IMR-90 (cell line): Measurements from ENCODE around the gene E2F3. TPM values are rescaled to one million over a fixed set of nuclear protein-coding genes. Genes with fewer than 3 reads are reported as not detected.

Experiments used
- ATAC-seq: fragments of 200-7000 bp; cut with Tn5 transposase; 2 replicates; pipeline ENCODE4 v1.9.1; 2020; ENCODE audit warnings: low read depth, mild to moderate bottlenecking, moderate library complexity
- BruUV-seq: library from RNA; stranded (reverse); fragments of 400-500 nt; replicated peaks from 2 replicates; lab custom pipeline; 2021; lab: Mats Ljungman, UMichigan
- CTCF ChIA-PET: fragments of 300-600 bp; formaldehyde crosslinking; extraction: SDS; loops from one replicate; lab custom pipeline; 2021; ENCODE audit warnings: antibody characterized with exemption; lab: Yijun Ruan, JAX
- POLR2A ChIA-PET: fragments of 300-600 bp; sonication (Branson Sonifier 250); formaldehyde crosslinking; loops from one replicate; lab custom pipeline; 2022; ENCODE audit warnings: antibody characterized with exemption; ENCODE audit not compliant: unreplicated experiment; lab: Charles Lee
- DNase-seq: peaks from one replicate; pipeline ENCODE4 v3.0.0; 2013
- H2AFZ ChIP-seq: replicated peaks from 2 replicates; pipeline ENCODE3; 2013; ENCODE audit warnings: low read length, mild to moderate bottlenecking; ENCODE audit not compliant: poor library complexity
- H2AK5ac ChIP-seq: 2 replicates; pipeline ENCODE4 v1.6.1; 2013; ENCODE audit warnings: low read depth, low read length, inconsistent platforms
- H2AK9ac ChIP-seq: replicated peaks from 2 replicates; pipeline ENCODE3; 2013; ENCODE audit warnings: mild to moderate bottlenecking, low read depth, low read length, moderate library complexity; ENCODE audit not compliant: poor library complexity
- H2BK120ac ChIP-seq: 2 replicates; pipeline ENCODE4 v1.6.1; 2013; ENCODE audit warnings: low read depth, low read length, inconsistent platforms
- H2BK15ac ChIP-seq: 3 replicates; pipeline ENCODE4 v1.6.1; 2013; ENCODE audit warnings: low read depth, low read length, inconsistent platforms
- H2BK20ac ChIP-seq: 2 replicates; pipeline ENCODE4 v1.6.1; 2013; ENCODE audit warnings: low read depth, mild to moderate bottlenecking, inconsistent platforms, low read length, moderate library complexity
- H2BK5ac ChIP-seq: 2 replicates; pipeline ENCODE4 v1.6.1; 2013; ENCODE audit warnings: mild to moderate bottlenecking, low read depth, low read length, inconsistent platforms; ENCODE audit not compliant: poor library complexity, severe bottlenecking
- H3K14ac ChIP-seq: replicated peaks from 2 replicates; pipeline ENCODE4 v1.6.1; 2013; ENCODE audit warnings: low read depth, low read length, inconsistent platforms
- H3K18ac ChIP-seq: 2 replicates; pipeline ENCODE4 v1.6.1; 2013; ENCODE audit warnings: low read depth, low read length, control low read depth
- H3K23ac ChIP-seq: 2 replicates; pipeline ENCODE4 v1.6.1; 2013; ENCODE audit warnings: low read depth, low read length, inconsistent platforms
- H3K27ac ChIP-seq: 2 replicates; pipeline ENCODE4 v1.5.1; 2013; ENCODE audit warnings: mild to moderate bottlenecking, control low read depth, low read length; ENCODE audit not compliant: insufficient read depth
- H3K27me3 ChIP-seq: 2 replicates; pipeline ENCODE4 v1.6.1; 2013; ENCODE audit warnings: low read length; ENCODE audit not compliant: control insufficient read depth, insufficient read depth
- H3K36me3 ChIP-seq: 2 replicates; pipeline ENCODE4 v1.6.1; 2013; ENCODE audit warnings: low read length, mixed read lengths; ENCODE audit not compliant: control insufficient read depth, insufficient read depth
- H3K4ac ChIP-seq: 2 replicates; pipeline ENCODE4 v1.6.1; 2013; ENCODE audit warnings: low read depth, low read length, inconsistent platforms
- H3K4me1 ChIP-seq: 2 replicates; pipeline ENCODE4 v1.6.1; 2013; ENCODE audit warnings: low read length, mixed read lengths; ENCODE audit not compliant: control insufficient read depth, insufficient read depth
- H3K4me2 ChIP-seq: 2 replicates; pipeline ENCODE4 v1.6.1; 2013; ENCODE audit warnings: low read depth, mild to moderate bottlenecking, control low read depth, low read length, moderate library complexity
- H3K4me3 ChIP-seq: 2 replicates; pipeline ENCODE4 v1.5.1; 2013; ENCODE audit warnings: low read depth, mild to moderate bottlenecking, control low read depth, low read length, moderate library complexity; ENCODE audit not compliant: insufficient read depth
- H3K56ac ChIP-seq: 2 replicates; pipeline ENCODE4 v1.6.1; 2013; ENCODE audit warnings: low read length, inconsistent platforms; ENCODE audit not compliant: insufficient read depth; ENCODE audit errors: extremely low read depth
- H3K79me1 ChIP-seq, 2 experiments: 2 replicates each; pipeline ENCODE4 v1.6.1; 2013; ENCODE audit warnings: low read length in 2 of 2, inconsistent platforms in 1 of 2, low read depth in 1 of 2
- H3K9ac ChIP-seq: 2 replicates; pipeline ENCODE4 v1.6.1; 2013; ENCODE audit warnings: low read depth, low read length, control low read depth
- H3K9me1 ChIP-seq: 2 replicates; pipeline ENCODE4 v1.6.1; 2013; ENCODE audit warnings: low read length, inconsistent platforms; ENCODE audit not compliant: insufficient read depth
- H3K9me3 ChIP-seq: 2 replicates; pipeline ENCODE4 v1.6.1; 2013; ENCODE audit warnings: low read length; ENCODE audit not compliant: control insufficient read depth, insufficient read depth
- H4K20me1 ChIP-seq: 2 replicates; pipeline ENCODE4 v1.6.1; 2013; ENCODE audit warnings: low read length, inconsistent platforms; ENCODE audit not compliant: insufficient read depth
- H4K5ac ChIP-seq: 2 replicates; pipeline ENCODE4 v1.6.1; 2013; ENCODE audit warnings: mild to moderate bottlenecking, low read depth, low read length, control low read depth
- H4K8ac ChIP-seq, 2 experiments: 2 replicates each; pipeline ENCODE4 v1.6.1; 2013; ENCODE audit warnings: low read depth in 2 of 2, low read length in 2 of 2, control low read depth in 1 of 2, inconsistent platforms in 1 of 2
- H4K91ac ChIP-seq: 2 replicates; pipeline ENCODE4 v1.6.1; 2013; ENCODE audit warnings: low read depth, low read length, inconsistent platforms; ENCODE audit not compliant: insufficient read depth
- CHD1 ChIP-seq: IDR thresholded peaks from 2 replicates; pipeline ENCODE4 v1.6.1; 2012; ENCODE audit warnings: low read depth, low read length, improper control_type of control experiment
- ELK1 ChIP-seq: fragments of 150-350 bp; IDR thresholded peaks from 2 replicates; pipeline ENCODE4 v1.6.1; 2016; ENCODE audit warnings: low read depth, mild to moderate bottlenecking, low read length, moderate library complexity, borderline replicate concordance
- FOS ChIP-seq: fragments of 150-350 bp; IDR thresholded peaks from 2 replicates; pipeline ENCODE4 v1.6.1; 2016; ENCODE audit warnings: low read depth, low read length
- MAFK ChIP-seq: IDR thresholded peaks from 2 replicates; pipeline ENCODE4 v1.6.1; 2012; ENCODE audit warnings: low read depth, low read length, improper control_type of control experiment
- MAZ ChIP-seq: IDR thresholded peaks from 2 replicates; pipeline ENCODE4 v1.6.1; 2012; ENCODE audit warnings: low read depth, mild to moderate bottlenecking, low read length, improper control_type of control experiment, moderate library complexity, borderline replicate concordance
- MXI1 ChIP-seq: IDR thresholded peaks from 2 replicates; pipeline ENCODE4 v1.6.1; 2012; ENCODE audit warnings: low read depth, mild to moderate bottlenecking, low read length, moderate library complexity, borderline replicate concordance
- NFE2L2 ChIP-seq: fragments of 150-350 bp; IDR thresholded peaks from 2 replicates; pipeline ENCODE4 v1.6.1; 2016; ENCODE audit warnings: low read depth, mild to moderate bottlenecking, low read length
- POLR2A ChIP-seq: IDR thresholded peaks from 2 replicates; pipeline ENCODE4 v1.6.1; 2012; ENCODE audit warnings: mild to moderate bottlenecking, low read depth, low read length
- RAD21 ChIP-seq: IDR thresholded peaks from 2 replicates; pipeline ENCODE4 v1.6.1; 2012; ENCODE audit warnings: low read length, improper control_type of control experiment
- RCOR1 ChIP-seq: IDR thresholded peaks from 2 replicates; pipeline ENCODE4 v1.6.1; 2012; ENCODE audit warnings: mild to moderate bottlenecking, low read length, improper control_type of control experiment; ENCODE audit not compliant: insufficient replicate concordance
- RFX5 ChIP-seq: IDR thresholded peaks from 2 replicates; pipeline ENCODE4 v1.8.0; 2012; ENCODE audit warnings: low read depth, mild to moderate bottlenecking, low read length, moderate library complexity
- SMC3 ChIP-seq: fragments of 150-350 bp; IDR thresholded peaks from 2 replicates; pipeline ENCODE4 v1.6.1; 2016; ENCODE audit warnings: low read depth, mild to moderate bottlenecking, antibody characterized with exemption, low read length, moderate library complexity
- USF2 ChIP-seq: fragments of 150-350 bp; IDR thresholded peaks from 2 replicates; pipeline ENCODE4 v1.6.1; 2017; ENCODE audit warnings: mild to moderate bottlenecking, antibody characterized with exemption, low read length, low read depth
- WGBS, 2 experiments: methylation state at CpG; one replicate each; pipeline versions ENCODE4 v1.1.5 to v1.1.7; 2013; ENCODE audit warnings: missing lambda C conversion rate in 2 of 2; ENCODE audit not compliant: insufficient read length in 1 of 2; ENCODE audit errors: extremely low coverage in 2 of 2; 5-methylcytosine and 5-hydroxymethylcytosine counted together
- dilution Hi-C: fragments of 300-500 bp; cut with HindIII; formaldehyde crosslinking; loops from one replicate; pipeline ENCODE4 v1.14.3; 2018; ENCODE audit warnings: low sequenced_read_pairs; ENCODE audit not compliant: unreplicated experiment
- in situ Hi-C: fragments of 300-500 bp; cut with MboI; formaldehyde crosslinking; loops from 3 replicates; pipeline ENCODE4 v1.14.3; 2019; ENCODE audit warnings: low sequenced_read_pairs, inconsistent platforms, mixed read lengths
- intact Hi-C: fragments of 100-400 bp; cut with micrococcal nuclease; formaldehyde crosslinking; loops from 2 replicates; pipeline ENCODE4 v1.10.0; 2022
- polyA plus RNA-seq, 3 experiments: library from polyadenylated mRNA; depleted of rRNA; stranded (reverse); fragments of >200 nt; gene quantifications; 2 replicates each; pipeline ENCODE4 v1.2.3, GENCODE V29; 2012; ENCODE audit warnings: low replicate concordance in 1 of 3
- total RNA-seq: library from RNA; depleted of rRNA; stranded (reverse); fragments of >200 nt; gene quantifications from 2 replicates; pipeline ENCODE4 v1.2.3, GENCODE V29; 2012

E2F3 gene
- total and polyA plus RNA-seq, 2 of the 4 experiments (the other 2 are of a cell fraction) = 2.3 to 8.2 TPM

- no peak for TF ChIP-seq ELK1
Observed at GRCh38 chr6:20426177-20427082, 24.8 kb downstream of the E2F3 start (continued).

GRCh38 chr6:20427856-20428255 is 26.2 kb downstream of the E2F3 start:
- ChIA-PET POLR2A (no interaction called here), CTCF (no interaction called here)
- Histone ChIP-seq H2BK5ac (no peak overlapping the region), H2BK120ac (no peak overlapping the region), H3K4me3 (no peak overlapping the region), H3K27me3 (no peaks in the 10 kb centered on the region), H4K20me1 (peaks cover 70% of the 10 kb centered on the region), H3K14ac (no peak overlapping the region), H3K4ac (no peak overlapping the region), H3K4me2 (no peak overlapping the region), H3K18ac (no peak overlapping the region), H2AK9ac (no peak overlapping the region), H3K4me1 (peaks cover 3% of the 10 kb centered on the region; the same call in 1 of the 2 replicates), H4K8ac (no peak overlapping the region), H3K27ac (no peak overlapping the region), H3K36me3 (peaks cover 8% of the 10 kb centered on the region), H3K9me1 (peaks cover 16% of the 10 kb centered on the region; the same call in 1 of the 2 replicates), H3K56ac (no peak overlapping the region), H4K5ac (no peak overlapping the region), H4K91ac (no peak overlapping the region), H2AFZ (no peak overlapping the region), H3K23ac (no peak overlapping the region), H2AK5ac (no peak overlapping the region), H3K79me1 (peaks cover 36 to 74% of the 10 kb centered on the region in 2 experiments), H3K9me3 (no peaks in the 10 kb centered on the region), H2BK15ac (no peak overlapping the region), H2BK20ac (no peak overlapping the region), H3K9ac (no peak overlapping the region)
- no peak for ATAC-seq
- dilution Hi-C loops (no loop called here), in situ Hi-C loops (no loop called here), intact Hi-C loops (no loop called here)
- WGBS, 2 experiments = no CpG with 5 or more reads among the region's 6 CpGs
- no TSS peak for BruUV-seq
- no peak for DNase-seq
- TF ChIP-seq MAFK (no peak), SMC3 (no peak), RCOR1 (no peak), USF2 (no peak), POLR2A (no peak), MAZ (no peak), FOS (no peak), RAD21 (no peak), RFX5 (no peak), ELK1 (no peak), MXI1 (no peak), NFE2L2 (no peak), CHD1 (no peak)
